Fibroblast of lung (primary cell): ENCODE results near the gene KIF19. TPM values are rescaled to one million over a fixed set of nuclear protein-coding genes. Genes with fewer than 3 reads are reported as not detected.

Experiments
- DNase-seq, 2 donors: peaks; one replicate each; pipeline versions ENCODE4 v3.0.0 to v3.0.0-alpha.2; 2010; ENCODE audit warnings: low read depth in 2 of 2
- H2AFZ ChIP-seq: 2 replicates; pipeline ENCODE4 v1.5.1; 2012; ENCODE audit warnings: low read length, control low read depth, inconsistent platforms
- H3K27ac ChIP-seq: 2 replicates; pipeline ENCODE4 v1.5.1; 2011; ENCODE audit warnings: low read length, control low read depth; ENCODE audit not compliant: insufficient read depth
- H3K27me3 ChIP-seq: 2 replicates; pipeline ENCODE4 v1.5.1; 2011; ENCODE audit warnings: mild to moderate bottlenecking, low read length; ENCODE audit not compliant: control insufficient read depth, insufficient read depth
- H3K36me3 ChIP-seq: 2 replicates; pipeline ENCODE4 v1.5.1; 2011; ENCODE audit warnings: low read length; ENCODE audit not compliant: control insufficient read depth, insufficient read depth
- H3K4me1 ChIP-seq: 2 replicates; pipeline ENCODE4 v1.5.1; 2011; ENCODE audit warnings: low read length; ENCODE audit not compliant: control insufficient read depth, insufficient read depth; ENCODE audit errors: extremely low read depth
- H3K4me2 ChIP-seq: 2 replicates; pipeline ENCODE4 v1.5.1; 2011; ENCODE audit warnings: low read length, control low read depth; ENCODE audit not compliant: insufficient read depth; ENCODE audit errors: extremely low read depth
- H3K4me3 ChIP-seq, 4 experiments: fragments of 200-600 bp in 1 of 4; sonication (generic) in 1 of 4; replicated peaks in 1 of 4; 2 replicates each; pipeline ENCODE4 v1.5.1; 2011 to 2016; ENCODE audit warnings: low read length in 4 of 4, low read depth in 3 of 4, mild to moderate bottlenecking in 3 of 4, control low read depth in 2 of 4, inconsistent platforms in 1 of 4, mixed read lengths in 1 of 4; ENCODE audit not compliant: insufficient read depth in 1 of 4; ENCODE audit errors: control extremely low read depth in 1 of 4
- H3K79me2 ChIP-seq: 2 replicates; pipeline ENCODE4 v1.5.1; 2012; ENCODE audit warnings: mild to moderate bottlenecking, low read length, inconsistent platforms; ENCODE audit not compliant: control insufficient read depth, insufficient read depth
- H3K9ac ChIP-seq: 2 replicates; pipeline ENCODE4 v1.5.1; 2011; ENCODE audit warnings: mild to moderate bottlenecking, low read length, control low read depth; ENCODE audit not compliant: insufficient read depth
- H3K9me3 ChIP-seq: 2 replicates; pipeline ENCODE4 v1.5.1; 2012; ENCODE audit warnings: low read depth, low read length; ENCODE audit not compliant: control insufficient read depth, insufficient read depth
- H4K20me1 ChIP-seq: 2 replicates; pipeline ENCODE4 v1.5.1; 2011; ENCODE audit warnings: low read length; ENCODE audit not compliant: control insufficient read depth, insufficient read depth; ENCODE audit errors: extremely low read depth
- CTCF ChIP-seq, 2 donors: IDR thresholded peaks in 1 of 2; conservative IDR thresholded peaks in 1 of 2; 1 replicate in 1 of 2; 2 replicates in 1 of 2; pipeline ENCODE4 v1.5.1; 2011 to 2012; ENCODE audit warnings: low read length in 2 of 2, control low read depth in 1 of 2, inconsistent platforms in 1 of 2, low read depth in 1 of 2, mild to moderate bottlenecking in 1 of 2
- EZH2 ChIP-seq: IDR thresholded peaks from 2 replicates; pipeline ENCODE4 v1.5.1; 2012; ENCODE audit warnings: low read length, control low read depth, mild to moderate bottlenecking; ENCODE audit errors: missing control alignments
- polyA plus RNA-seq, 2 donors: library from polyadenylated mRNA; depleted of rRNA in 1 of 2; stranded (reverse) in 1 of 2; unstranded in 1 of 2; fragments of >200 nt; gene quantifications; 2 replicates each; pipeline ENCODE4 v1.2.1, GENCODE V29; 2011 to 2012; ENCODE audit warnings: missing spikeins in 1 of 2
- total RNA-seq: library from RNA; depleted of rRNA; stranded (reverse); fragments of >200 nt; gene quantifications from 2 replicates; pipeline ENCODE4 v1.2.1, GENCODE V29; 2014

The KIF19 gene
- total and polyA plus RNA-seq, 2 donors (not counting 1 experiment from before 2014, with no cell fraction given) = under 0.01 TPM; not detected in 1

GRCh38 chr17:74343121-74343520 lies 17.1 kb downstream of the KIF19 start:
- TF ChIP-seq EZH2 = no peak
- no peak for TF ChIP-seq CTCF (conservative IDR thresholded peaks at IDR 0.05 in 1 of 2, IDR thresholded peaks at IDR 0.05 in 1 of 2; ENCODE audit: low read depth in 1 of 2, low read length in 2 of 2)

GRCh38 chr17:74343526-74344284 lies 17.7 kb downstream of the KIF19 start:
- DNase-seq = no peak
- H3K27me3 ChIP-seq = no peaks in the 10 kb centered on the region
- TF ChIP-seq EZH2 (no peak), CTCF (conservative IDR thresholded peaks at IDR 0.05 in 1 of 2, IDR thresholded peaks at IDR 0.05 in 1 of 2; ENCODE audit: low read depth in 1 of 2, low read length in 2 of 2) (no peak)

More at GRCh38 chr17:74343121-74343520, 17.1 kb downstream of the KIF19 start:
- H2AFZ ChIP-seq = no peak overlapping the region
- no peaks in the 10 kb centered on the region for H4K20me1 ChIP-seq
- H3K36me3 ChIP-seq = no peaks in the 10 kb centered on the region
- DNase-seq = no peak
- H3K9ac ChIP-seq = no peak overlapping the region
- H3K4me2 ChIP-seq = no peak overlapping the region
- H3K9me3 ChIP-seq = no peaks in the 10 kb centered on the region
- no peaks in the 10 kb centered on the region for H3K27me3 ChIP-seq
- no peak overlapping the region for H3K27ac ChIP-seq
- no peaks in the 10 kb centered on the region for H3K4me1 ChIP-seq
- no peak overlapping the region for H3K4me3 ChIP-seq
- H3K79me2 ChIP-seq = no peaks in the 10 kb centered on the region

GRCh38 chr17:74344658-74345057 lies 18.6 kb downstream of the KIF19 start:
- no peak for TF ChIP-seq EZH2
- TF ChIP-seq CTCF (conservative IDR thresholded peaks at IDR 0.05 in 1 of 2, IDR thresholded peaks at IDR 0.05 in 1 of 2; ENCODE audit: low read depth in 1 of 2, low read length in 2 of 2) = no peak
- no peaks in the 10 kb centered on the region for H3K79me2 ChIP-seq
- H3K27ac ChIP-seq = no peak overlapping the region
- H2AFZ ChIP-seq = no peak overlapping the region
- H3K27me3 ChIP-seq = no peaks in the 10 kb centered on the region
- DNase-seq = no peak
- H4K20me1 ChIP-seq = no peaks in the 10 kb centered on the region
- H3K4me3 ChIP-seq = no peak overlapping the region
- H3K4me2 ChIP-seq = no peak overlapping the region
- no peaks in the 10 kb centered on the region for H3K9me3 ChIP-seq
- no peak overlapping the region for H3K9ac ChIP-seq
- no peaks in the 10 kb centered on the region for H3K36me3 ChIP-seq
- H3K4me1 ChIP-seq = no peaks in the 10 kb centered on the region

More at GRCh38 chr17:74343526-74344284, 17.7 kb downstream of the KIF19 start:
- H3K9ac ChIP-seq = no peak overlapping the region
- no peak overlapping the region for H2AFZ ChIP-seq
- no peaks in the 10 kb centered on the region for H3K9me3 ChIP-seq
- no peaks in the 10 kb centered on the region for H3K79me2 ChIP-seq
- H3K4me2 ChIP-seq = no peak overlapping the region
- no peaks in the 10 kb centered on the region for H4K20me1 ChIP-seq
- no peak overlapping the region for H3K4me3 ChIP-seq
- H3K36me3 ChIP-seq = no peaks in the 10 kb centered on the region
- no peak overlapping the region for H3K27ac ChIP-seq
- H3K4me1 ChIP-seq = no peaks in the 10 kb centered on the region
